ENCODE results near the gene TMC3. TPM values are rescaled to one million over a fixed set of nuclear protein-coding genes. Genes with fewer than 3 reads are reported as not detected.

Gene TMC3
- total RNA-seq, 1 donor from 2014 or later: 0.52 TPM

- Mint-ChIP-seq H3K27ac (ENCODE audit: unreplicated experiment) (no peak overlapping the region), H3K4me1 (ENCODE audit: low read depth, unreplicated experiment) (peaks cover 3% of the 10 kb centered on the region), H3K36me3 (ENCODE audit: low read depth, unreplicated experiment) (no peaks in the 10 kb centered on the region), H3K27me3 (ENCODE audit: low read depth, unreplicated experiment) (peaks cover 2% of the 10 kb centered on the region), H3K4me3 (ENCODE audit: unreplicated experiment) (no peak overlapping the region), H3K9me3 (ENCODE audit: unreplicated experiment) (no peaks in the 10 kb centered on the region)
- Histone ChIP-seq H3K4me2 (ENCODE audit: low read length) (no peak overlapping the region), H3K27ac (ENCODE audit: low read depth, low read length) (no peak overlapping the region), H4K20me1 (ENCODE audit: insufficient read depth, low read length) (no peaks in the 10 kb centered on the region), H3K27me3 (ENCODE audit: insufficient read depth, low read length) (no peaks in the 10 kb centered on the region), H3K4me3 (ENCODE audit: insufficient read depth, low read depth, low read length) (no peak overlapping the region), H3K36me3 (ENCODE audit: insufficient read depth, low read length) (no peaks in the 10 kb centered on the region), H3K9me3 (ENCODE audit: insufficient read depth, low read depth, low read length) (no peaks in the 10 kb centered on the region), H3K4me1 (ENCODE audit: insufficient read depth, low read length) (no peaks in the 10 kb centered on the region), H3K9ac (ENCODE audit: low read length) (no peak overlapping the region), H2AFZ (ENCODE audit: low read depth, low read length) (no peak overlapping the region), H3K79me2 (ENCODE audit: insufficient read depth, low read length) (no peaks in the 10 kb centered on the region)
- FAIRE-seq (no peak), DNase-seq (ENCODE audit: low read depth) (no peak)
- TF ChIP-seq EZH2 (IDR thresholded peaks at IDR 0.05; ENCODE audit: insufficient read depth, low read length): no peak
- TF ChIP-seq CTCF (IDR thresholded peaks at IDR 0.05; ENCODE audit: insufficient read depth, low read depth, low read length): no peak
These were observed 39.8 kb upstream of the TMC3 start for GRCh38 chr15:81413851-81414250.

GRCh38 chr15:81411969-81412633 is 38.1 kb upstream of the TMC3 start:
- DNase-seq (ENCODE audit: low read depth): no peak

More at GRCh38 chr15:81411969-81412633, 38.1 kb upstream of the TMC3 start:
- Histone ChIP-seq H3K9ac (ENCODE audit: low read length) (no peak overlapping the region), H4K20me1 (ENCODE audit: insufficient read depth, low read length) (no peaks in the 10 kb centered on the region), H3K4me3 (ENCODE audit: insufficient read depth, low read depth, low read length) (no peak overlapping the region), H3K4me1 (ENCODE audit: insufficient read depth, low read length) (no peaks in the 10 kb centered on the region), H3K27ac (ENCODE audit: low read depth, low read length) (no peak overlapping the region), H2AFZ (ENCODE audit: low read depth, low read length) (no peak overlapping the region), H3K27me3 (ENCODE audit: insufficient read depth, low read length) (peaks cover 4% of the 10 kb centered on the region), H3K79me2 (ENCODE audit: insufficient read depth, low read length) (no peaks in the 10 kb centered on the region), H3K36me3 (ENCODE audit: insufficient read depth, low read length) (no peaks in the 10 kb centered on the region), H3K9me3 (ENCODE audit: insufficient read depth, low read depth, low read length) (no peaks in the 10 kb centered on the region), H3K4me2 (ENCODE audit: low read length) (no peak overlapping the region)
- Mint-ChIP-seq H3K27me3 (ENCODE audit: low read depth, unreplicated experiment) (peaks cover 8% of the 10 kb centered on the region), H3K36me3 (ENCODE audit: low read depth, unreplicated experiment) (no peaks in the 10 kb centered on the region), H3K27ac (ENCODE audit: unreplicated experiment) (no peak overlapping the region), H3K4me1 (ENCODE audit: low read depth, unreplicated experiment) (peaks cover 3% of the 10 kb centered on the region), H3K4me3 (ENCODE audit: unreplicated experiment) (no peak overlapping the region), H3K9me3 (ENCODE audit: unreplicated experiment) (no peaks in the 10 kb centered on the region)
- TF ChIP-seq EZH2 (IDR thresholded peaks at IDR 0.05; ENCODE audit: insufficient read depth, low read length) (no peak), CTCF (IDR thresholded peaks at IDR 0.05; ENCODE audit: insufficient read depth, low read depth, low read length) (no peak)
- no peak for FAIRE-seq
